HepG2 (cell line): ENCODE results near the gene PMVK. TPM values are rescaled to one million over a fixed set of nuclear protein-coding genes. Genes with fewer than 3 reads are reported as not detected.

Experiments
- BRD4 ChIP-seq: sonication (generic); formaldehyde crosslinking; IDR thresholded peaks from 2 replicates; pipeline ENCODE4 v1.4.0; 2020; ENCODE audit warnings: missing genetic modification reagents
- CBX1 ChIP-seq: IDR thresholded peaks from one replicate; pipeline ENCODE4 v1.6.1; 2016; ENCODE audit warnings: antibody characterized with exemption, low read depth
- CREB1 ChIP-seq, 2 experiments: fragments of 450-650 bp in 1 of 2; IDR thresholded peaks; 2 replicates each; pipeline ENCODE4 v1.6.1; 2016 to 2017; ENCODE audit warnings: control low read depth in 1 of 2, mild to moderate bottlenecking in 1 of 2, missing compliant biosample characterization in 1 of 2, missing genetic modification characterization in 1 of 2
- HBP1 ChIP-seq: IDR thresholded peaks from 2 replicates; pipeline ENCODE4 v1.6.1; 2016; ENCODE audit warnings: low read depth, control low read depth
- HOXA3 ChIP-seq: sonication (generic); formaldehyde crosslinking; IDR thresholded peaks from 2 replicates; pipeline ENCODE4 v1.5.0; 2020; ENCODE audit warnings: missing genetic modification reagents
- RARG ChIP-seq: sonication (generic); formaldehyde crosslinking; IDR thresholded peaks from 2 replicates; pipeline ENCODE4 v1.4.0; 2020; ENCODE audit warnings: low read depth, mild to moderate bottlenecking, missing genetic modification reagents
- SETDB1 ChIP-seq: sonication (generic); formaldehyde crosslinking; IDR thresholded peaks from 2 replicates; pipeline ENCODE4 v1.5.1; 2020; ENCODE audit warnings: missing genetic modification reagents, mild to moderate bottlenecking, borderline replicate concordance
- SMAD3 ChIP-seq: sonication (generic); formaldehyde crosslinking; IDR thresholded peaks from 2 replicates; pipeline ENCODE4 v1.4.0; 2020; ENCODE audit warnings: missing genetic modification reagents
- ZBTB4 ChIP-seq: sonication (generic); formaldehyde crosslinking; IDR thresholded peaks from 2 replicates; pipeline ENCODE4 v1.4.0; 2020; ENCODE audit warnings: missing genetic modification reagents, mild to moderate bottlenecking, borderline replicate concordance
- ZNF333 ChIP-seq: sonication (generic); formaldehyde crosslinking; IDR thresholded peaks from 2 replicates; pipeline ENCODE4 v1.4.0; 2020; ENCODE audit warnings: mild to moderate bottlenecking, missing genetic modification reagents, borderline replicate concordance
- ZNF407 ChIP-seq: sonication (generic); formaldehyde crosslinking; IDR thresholded peaks from one replicate; pipeline ENCODE4 v1.5.1; 2020; ENCODE audit warnings: mild to moderate bottlenecking, missing genetic modification reagents; ENCODE audit errors: not compliant biosample characterization
- ZNF430 ChIP-seq: sonication (generic); formaldehyde crosslinking; IDR thresholded peaks from 2 replicates; pipeline ENCODE4 v1.9.0; 2021; ENCODE audit warnings: mild to moderate bottlenecking, missing genetic modification reagents
- ZNF484 ChIP-seq: sonication (generic); formaldehyde crosslinking; IDR thresholded peaks from 2 replicates; pipeline ENCODE4 v1.5.1; 2020; ENCODE audit warnings: mild to moderate bottlenecking, low read depth, missing genetic modification reagents, borderline replicate concordance
- ZNF563 ChIP-seq: sonication (generic); formaldehyde crosslinking; IDR thresholded peaks from 2 replicates; pipeline ENCODE4 v1.8.0; 2022; ENCODE audit warnings: mild to moderate bottlenecking, moderate library complexity, missing genetic modification reagents
- ZNF713 ChIP-seq: sonication (generic); formaldehyde crosslinking; IDR thresholded peaks from 2 replicates; pipeline ENCODE4 v1.4.0; 2020; ENCODE audit warnings: mild to moderate bottlenecking, missing genetic modification reagents
- polyA plus RNA-seq, 8 experiments: library from polyadenylated mRNA; depleted of rRNA in 3 of 8; stranded (reverse) in 7 of 8; unstranded in 1 of 8; fragments of >200 nt; fragmentation: Illumina TruSeq in 4 of 8; extraction: Trizol in 4 of 8; gene quantifications; 2 replicates each; pipeline versions ENCODE4 v1.2.1 to v1.2.3, GENCODE V29; 2011 to 2016; ENCODE audit warnings: low read depth in 4 of 8, missing spikeins in 1 of 8, mixed read lengths in 1 of 8; ENCODE audit not compliant: insufficient read depth in 1 of 8
- total RNA-seq, 5 experiments: library from RNA; depleted of rRNA; stranded (reverse); fragments of >200 nt; fragmentation: Illumina TruSeq; extraction: Trizol; gene quantifications; 2 replicates each; pipeline ENCODE4 v1.2.3, GENCODE V29; 2016; ENCODE audit warnings: low read depth in 1 of 5

Gene PMVK
- total and polyA plus RNA-seq, 2 of the 13 experiments (the other 11 are each of a cell fraction or from before 2014, with no cell fraction given) = 3.9 to 12.6 TPM

- TF ChIP-seq ZNF713 (CRISPR knock-in tag) (no peak), CBX1 (no peak), ZNF430 (CRISPR knock-in tag) (peak; percentile 97), ZNF333 (CRISPR knock-in tag) (no peak), ZBTB4 (CRISPR knock-in tag) (no peak), BRD4 (0 out of 2 replicates have a peak, but pooled peaks have one; percentile 29), ZNF563 (0 out of 2 replicates have a peak, but pooled peaks have one; percentile 61), ZNF407 (no peak), SETDB1 (CRISPR knock-in tag) (no peak), ZNF484 (CRISPR knock-in tag) (no peak), HOXA3 (CRISPR knock-in tag) (peak; percentile 69), CREB1 (IDR thresholded peaks at IDR 0.05) (no peak), CREB1 (CRISPR knock-in tag; IDR thresholded peaks at IDR 0.05) (0 out of 2 replicates have a peak, but pooled peaks have one; percentile 2), HBP1 (CRISPR knock-in tag) (no peak), RARG (CRISPR knock-in tag) (no peak; the same call in 1 of the 2 replicates), SMAD3 (CRISPR knock-in tag) (no peak)
Measured at GRCh38 chr1:154944401-154945159, 8.1 kb upstream of the PMVK start (continued).
